Neural progenitor cell (in vitro differentiated cells): ENCODE data around the gene ENO3. TPM values are rescaled to one million over a fixed set of nuclear protein-coding genes. Genes with fewer than 3 reads are reported as not detected.
A peak's percentile ranks its signal among the peaks of the same experiment; 100 is the strongest.

Experiments used
- DNase-seq: peaks from one replicate; pipeline ENCODE4 v3.0.0-alpha.2; 2016; ENCODE audit warnings: low spot score
- H2AFZ ChIP-seq: fragments of 200-600 bp; sonication (generic); replicated peaks from 2 replicates; pipeline ENCODE4 v1.6.1; 2016; ENCODE audit warnings: antibody characterized with exemption
- H3F3A ChIP-seq: fragments of 200-600 bp; sonication (generic); 2 replicates; pipeline ENCODE4 v1.6.1; 2016; ENCODE audit warnings: antibody characterized with exemption, low read depth
- H3K27ac ChIP-seq: fragments of 200-600 bp; sonication (generic); 2 replicates; pipeline ENCODE4 v1.5.1; 2016; ENCODE audit warnings: mild to moderate bottlenecking
- H3K27me3 ChIP-seq: fragments of 200-600 bp; sonication (generic); 2 replicates; pipeline ENCODE4 v1.6.1; 2016; ENCODE audit warnings: mild to moderate bottlenecking, moderate library complexity
- H3K36me3 ChIP-seq: fragments of 200-600 bp; sonication (generic); 2 replicates; pipeline ENCODE4 v1.5.1; 2016
- H3K4me1 ChIP-seq: fragments of 200-600 bp; sonication (generic); 2 replicates; pipeline ENCODE4 v1.6.1; 2016; ENCODE audit warnings: mixed run types
- H3K4me2 ChIP-seq: fragments of 200-600 bp; sonication (generic); 2 replicates; pipeline ENCODE4 v1.6.1; 2016
- H3K4me3 ChIP-seq: fragments of 200-600 bp; sonication (generic); 2 replicates; pipeline ENCODE4 v1.5.1; 2016
- H3K79me2 ChIP-seq: fragments of 200-600 bp; sonication (generic); 2 replicates; pipeline ENCODE4 v1.6.1; 2016; ENCODE audit warnings: low read depth
- H3K9ac ChIP-seq: fragments of 200-600 bp; sonication (generic); 2 replicates; pipeline ENCODE4 v1.6.1; 2016
- H3K9me3 ChIP-seq: fragments of 200-600 bp; sonication (generic); 2 replicates; pipeline ENCODE4 v1.5.1; 2016; ENCODE audit warnings: low read depth
- H4K20me1 ChIP-seq: fragments of 200-600 bp; sonication (generic); 2 replicates; pipeline ENCODE4 v1.6.1; 2016; ENCODE audit warnings: low read depth
- H3K27ac Mint-ChIP-seq: 3 replicates; pipeline ENCODE4 v1.8.0; 2021; ENCODE audit warnings: mixed read lengths
- H3K27me3 Mint-ChIP-seq: 2 replicates; pipeline ENCODE4 v1.8.0; 2022; ENCODE audit warnings: low read depth, mild to moderate bottlenecking, inconsistent platforms, moderate library complexity, mixed read lengths; ENCODE audit not compliant: insufficient read depth
- H3K36me3 Mint-ChIP-seq: 3 replicates; pipeline ENCODE4 v1.8.0; 2021; ENCODE audit warnings: mixed read lengths
- H3K4me1 Mint-ChIP-seq: 3 replicates; pipeline ENCODE4 v1.8.0; 2021; ENCODE audit warnings: mixed read lengths
- H3K4me3 Mint-ChIP-seq: 3 replicates; pipeline ENCODE4 v1.8.0; 2021; ENCODE audit warnings: mild to moderate bottlenecking, moderate library complexity, mixed read lengths
- H3K9me3 Mint-ChIP-seq: 3 replicates; pipeline ENCODE4 v1.8.0; 2020; ENCODE audit warnings: mixed read lengths
- EZH2 ChIP-seq: fragments of 200-600 bp; sonication (generic); IDR thresholded peaks from 2 replicates; pipeline ENCODE4 v1.6.1; 2017; ENCODE audit warnings: antibody characterized with exemption, mild to moderate bottlenecking, moderate library complexity
- EZH2phosphoT487 ChIP-seq: fragments of 200-600 bp; sonication (generic); IDR thresholded peaks from 2 replicates; pipeline ENCODE4 v1.6.1; 2017; ENCODE audit warnings: antibody characterized with exemption
- total RNA-seq: library from RNA; depleted of rRNA; stranded (reverse); fragments of >200 nt; gene quantifications from 2 replicates; pipeline ENCODE4 v1.2.3, GENCODE V29; 2015; ENCODE audit warnings: low replicate concordance
- TF ChIP-seq, protein P1 (sequence below): fragments of 200-600 bp; sonication (generic); IDR thresholded peaks from 2 replicates; pipeline ENCODE4 v1.5.1; 2017; ENCODE audit warnings: antibody characterized with exemption, mild to moderate bottlenecking

The ENO3 gene
- total RNA-seq, 1 donor from 2014 or later = 20.8 TPM

DNA sequence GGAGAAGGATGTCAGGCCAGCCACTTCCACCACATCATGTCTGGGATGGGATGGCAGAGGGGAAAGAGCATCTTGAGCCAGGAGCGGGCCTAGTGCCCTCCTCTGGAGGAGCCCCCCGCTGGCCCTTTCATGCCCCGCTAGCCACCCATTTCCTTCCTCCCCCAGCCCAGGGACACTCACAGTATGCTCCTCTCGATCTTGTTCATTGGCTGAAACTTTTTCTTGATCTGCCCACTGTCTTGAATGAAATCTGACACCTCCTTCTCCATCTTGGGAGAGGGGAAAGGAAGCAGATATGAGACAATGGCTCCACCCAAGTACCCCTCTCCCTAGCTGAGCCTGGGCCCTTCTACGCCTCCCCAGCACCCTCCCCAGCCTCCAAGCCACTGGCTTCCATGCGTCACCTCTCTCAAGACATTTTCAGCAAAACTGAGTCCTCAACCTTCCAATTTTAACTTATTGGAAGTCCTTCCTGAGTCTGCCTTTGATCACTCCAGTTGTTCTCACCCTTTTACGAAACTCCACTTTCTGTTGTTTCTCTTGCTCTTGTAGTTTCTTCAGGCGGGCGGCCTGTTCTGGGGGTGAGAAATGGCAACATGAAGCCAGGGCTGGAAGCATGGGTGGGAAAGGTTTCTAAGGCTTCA is 9.5 kb downstream of the ENO3 start:
- Histone ChIP-seq H3F3A (peaks cover 14% of the 10 kb centered on the region), H3K27ac (peak overlapping the region; percentile 20), H3K4me1 (peaks cover 6% of the 10 kb centered on the region), H2AFZ (no peak overlapping the region), H3K79me2 (peaks cover 10% of the 10 kb centered on the region), H3K27me3 (no peaks in the 10 kb centered on the region), H3K9ac (no peak overlapping the region), H3K9me3 (no peaks in the 10 kb centered on the region), H3K36me3 (no peaks in the 10 kb centered on the region), H3K4me2 (no peak overlapping the region), H3K4me3 (no peak overlapping the region), H4K20me1 (no peaks in the 10 kb centered on the region)
- peaks cover 3% of the 10 kb centered on the region for H3K9me3 Mint-ChIP-seq
- no peak for TF ChIP-seq EZH2phosphoT487
- TF ChIP-seq, protein P1, sequence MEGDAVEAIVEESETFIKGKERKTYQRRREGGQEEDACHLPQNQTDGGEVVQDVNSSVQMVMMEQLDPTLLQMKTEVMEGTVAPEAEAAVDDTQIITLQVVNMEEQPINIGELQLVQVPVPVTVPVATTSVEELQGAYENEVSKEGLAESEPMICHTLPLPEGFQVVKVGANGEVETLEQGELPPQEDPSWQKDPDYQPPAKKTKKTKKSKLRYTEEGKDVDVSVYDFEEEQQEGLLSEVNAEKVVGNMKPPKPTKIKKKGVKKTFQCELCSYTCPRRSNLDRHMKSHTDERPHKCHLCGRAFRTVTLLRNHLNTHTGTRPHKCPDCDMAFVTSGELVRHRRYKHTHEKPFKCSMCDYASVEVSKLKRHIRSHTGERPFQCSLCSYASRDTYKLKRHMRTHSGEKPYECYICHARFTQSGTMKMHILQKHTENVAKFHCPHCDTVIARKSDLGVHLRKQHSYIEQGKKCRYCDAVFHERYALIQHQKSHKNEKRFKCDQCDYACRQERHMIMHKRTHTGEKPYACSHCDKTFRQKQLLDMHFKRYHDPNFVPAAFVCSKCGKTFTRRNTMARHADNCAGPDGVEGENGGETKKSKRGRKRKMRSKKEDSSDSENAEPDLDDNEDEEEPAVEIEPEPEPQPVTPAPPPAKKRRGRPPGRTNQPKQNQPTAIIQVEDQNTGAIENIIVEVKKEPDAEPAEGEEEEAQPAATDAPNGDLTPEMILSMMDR = no peak
- no peak for TF ChIP-seq EZH2
- H3K36me3 Mint-ChIP-seq = peaks cover 33% of the 10 kb centered on the region
- H3K27ac Mint-ChIP-seq = no peak overlapping the region
- H3K27me3 Mint-ChIP-seq = peaks cover 5% of the 10 kb centered on the region
- H3K4me1 Mint-ChIP-seq = peaks cover 9% of the 10 kb centered on the region
- H3K4me3 Mint-ChIP-seq = no peak overlapping the region
- no peak for DNase-seq

- Mint-ChIP-seq H3K9me3 (peaks cover 7% of the 10 kb centered on the region), H3K4me1 (peaks cover 29% of the 10 kb centered on the region), H3K36me3 (peaks cover 20% of the 10 kb centered on the region), H3K27ac (no peak overlapping the region), H3K27me3 (peaks cover 8% of the 10 kb centered on the region), H3K4me3 (peak overlapping the region; percentile 65)
- no peaks in the 10 kb centered on the region for H3K27me3 ChIP-seq
- no peak overlapping the region for H3K4me3 ChIP-seq
- H3K4me1 ChIP-seq = peaks cover 19% of the 10 kb centered on the region
- peaks cover 32% of the 10 kb centered on the region for H3F3A ChIP-seq
- peaks cover 38% of the 10 kb centered on the region for H3K79me2 ChIP-seq
- H3K27ac ChIP-seq = no peak overlapping the region
- TF ChIP-seq EZH2 (no peak), EZH2phosphoT487 (no peak)
- TF ChIP-seq, protein P1 = no peak
- no peak overlapping the region for H3K9ac ChIP-seq
- no peaks in the 10 kb centered on the region for H3K36me3 ChIP-seq
- H3K9me3 ChIP-seq = no peaks in the 10 kb centered on the region
- no peak overlapping the region for H2AFZ ChIP-seq
- peaks cover 17% of the 10 kb centered on the region for H4K20me1 ChIP-seq
- H3K4me2 ChIP-seq = no peak overlapping the region
- DNase-seq = no peak
Observed at GRCh38 chr17:4965311-4965986, 14.5 kb downstream of the ENO3 start.

DNA sequence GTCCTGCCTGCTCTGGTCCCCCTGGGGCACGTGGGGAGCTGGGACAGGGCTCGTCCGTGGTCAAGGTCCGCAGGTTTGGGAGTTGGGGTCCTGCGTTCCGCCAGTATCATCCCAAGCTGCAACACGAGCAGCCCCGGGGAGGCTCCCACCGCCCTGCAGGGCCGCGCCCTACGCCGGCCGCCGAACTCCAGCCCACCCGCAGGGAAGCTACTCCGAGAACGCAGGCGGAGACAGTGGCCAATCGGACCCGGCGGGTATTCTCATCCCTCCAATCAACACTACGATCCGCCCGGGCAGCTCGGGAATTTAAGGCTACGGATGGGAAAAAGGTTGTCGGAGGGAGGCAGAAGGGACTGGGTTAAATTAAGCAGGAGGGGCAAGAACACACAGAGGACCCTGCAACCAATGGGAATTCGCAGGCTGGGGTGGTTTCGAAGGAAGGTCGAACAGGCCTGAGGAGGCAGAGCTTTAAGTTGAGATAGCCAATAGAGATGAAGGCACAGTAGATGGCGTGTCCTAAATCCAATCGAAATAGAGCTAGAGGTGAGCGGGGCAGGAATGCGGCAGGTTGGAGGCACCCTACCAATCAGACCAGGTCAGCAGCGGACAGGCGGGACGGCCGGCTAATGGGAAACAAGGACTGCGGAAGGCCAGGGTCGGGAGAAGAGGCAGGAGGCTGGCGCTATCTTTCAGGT is 16.1 kb downstream of the ENO3 start:
- no peak overlapping the region for H3K4me3 Mint-ChIP-seq
- Histone ChIP-seq H3K79me2 (peaks cover 38% of the 10 kb centered on the region), H3K36me3 (no peaks in the 10 kb centered on the region)

More for the DNA sequence above, 16.1 kb downstream of the ENO3 start:
- DNase-seq = peak; percentile 99
- H3K4me1 Mint-ChIP-seq = peaks cover 31% of the 10 kb centered on the region
- Histone ChIP-seq H3K4me1 (peaks cover 14% of the 10 kb centered on the region), H3K4me3 (peak overlapping the region; percentile 65), H3K27ac (peak overlapping the region; percentile 93), H3K4me2 (peak overlapping the region; percentile 77), H3F3A (peaks cover 26% of the 10 kb centered on the region), H3K9ac (peak overlapping the region; percentile 22), H3K9me3 (no peaks in the 10 kb centered on the region), H2AFZ (no peak overlapping the region), H4K20me1 (peaks cover 24% of the 10 kb centered on the region), H3K27me3 (no peaks in the 10 kb centered on the region)
- TF ChIP-seq, protein P1 = no peak
- TF ChIP-seq EZH2phosphoT487 (no peak), EZH2 (no peak)
- H3K27me3 Mint-ChIP-seq = peaks cover 8% of the 10 kb centered on the region
- H3K9me3 Mint-ChIP-seq = peaks cover 7% of the 10 kb centered on the region
- H3K36me3 Mint-ChIP-seq = peaks cover 20% of the 10 kb centered on the region
- no peak overlapping the region for H3K27ac Mint-ChIP-seq
